Right forelimb (tissue), 1 donor: Measurements from ENCODE around the gene SMPD4.
A peak's percentile ranks its signal among the peaks of the same experiment; 100 is the strongest.
"Not testable (repeated sequence)": the region's sequence is repeated elsewhere in the genome, so short reads cannot be mapped to it uniquely, and the experiment has no call there.

Experiments
- DNase-seq: peaks from one replicate; pipeline ENCODE4 v3.0.0-alpha.2; 2018

The SMPD4 gene

DNA sequence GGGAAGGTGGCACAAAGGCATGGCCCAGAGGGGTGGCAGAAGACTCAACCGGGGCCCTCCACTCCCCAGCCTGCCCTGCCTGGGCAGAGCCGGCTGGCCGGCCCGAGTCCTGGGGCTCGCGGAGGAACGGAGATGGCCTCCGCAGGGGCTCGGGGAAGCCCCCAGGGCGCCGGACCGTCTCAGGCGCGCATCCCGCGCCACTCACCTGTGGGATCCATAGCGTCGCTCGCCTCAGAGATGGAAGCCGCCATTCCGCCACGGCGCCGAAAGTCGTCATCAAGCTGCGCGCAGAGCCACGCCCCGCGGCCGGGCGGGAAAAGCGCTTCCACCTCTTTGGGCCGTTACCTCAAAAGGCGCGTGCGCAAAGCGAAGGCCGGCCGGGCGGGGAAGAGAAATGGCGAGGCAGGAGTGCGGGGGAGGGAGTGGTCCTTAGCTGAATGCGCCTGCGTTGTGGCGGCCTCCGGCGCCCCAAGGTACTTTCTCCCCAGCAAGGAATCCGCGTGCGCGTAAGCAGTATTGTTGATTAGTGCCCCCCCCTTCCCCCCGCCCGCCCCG lies at the start of gene SMPD4:
Gene SMPD4 (minus strand): TSS at position 278 of the 555 bp plus-strand sequence. CDS start 5,010 bp downstream, outside the sequence.
- DNase-seq: peak; percentile 99

DNA sequence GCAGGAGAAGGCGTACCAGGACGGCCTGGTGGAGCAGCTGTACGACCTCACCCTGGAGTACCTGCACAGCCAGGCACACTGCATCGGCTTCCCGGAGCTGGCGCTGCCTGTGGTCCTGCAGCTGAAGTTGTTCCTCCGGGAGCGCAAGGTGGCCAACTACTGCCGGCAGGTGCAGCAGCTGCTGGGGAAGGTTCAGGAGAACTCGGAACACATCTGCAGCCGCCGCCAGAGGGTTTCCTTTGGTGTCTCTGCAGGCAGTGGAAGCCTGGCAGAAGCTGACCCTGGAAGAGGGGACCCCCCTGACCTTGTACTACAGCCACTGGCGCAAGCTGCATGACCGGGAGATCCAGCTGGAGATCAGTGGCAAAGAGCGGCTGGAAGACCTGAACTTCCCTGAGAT lies 49.5 kb upstream of the SMPD4 start:
- DNase-seq: not testable (repeated sequence)

DNA sequence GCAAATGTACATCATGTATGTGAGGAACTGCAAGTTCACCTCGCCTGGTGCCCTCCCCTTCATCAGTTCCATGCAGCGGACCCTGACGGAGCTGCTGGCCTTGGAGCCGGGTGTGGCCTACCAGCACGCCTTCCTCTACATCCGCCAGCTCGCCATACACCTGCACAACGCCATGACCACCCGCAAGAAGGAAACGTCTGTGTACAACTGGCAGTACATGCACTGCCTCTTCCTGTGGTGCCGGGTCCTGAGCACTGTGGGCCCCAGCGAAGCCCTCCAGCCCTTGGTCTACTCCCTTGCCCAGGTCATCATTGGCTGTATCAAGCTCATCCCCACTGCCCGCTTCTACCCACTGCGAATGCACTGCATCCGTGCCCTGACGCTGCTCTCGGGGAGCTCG lies 49.0 kb upstream of the SMPD4 start:
- not testable (repeated sequence) for DNase-seq

GRCh38 chr2:130229161-130229510 lies 47.7 kb upstream of the SMPD4 start:
- not testable (repeated sequence) for DNase-seq

DNA sequence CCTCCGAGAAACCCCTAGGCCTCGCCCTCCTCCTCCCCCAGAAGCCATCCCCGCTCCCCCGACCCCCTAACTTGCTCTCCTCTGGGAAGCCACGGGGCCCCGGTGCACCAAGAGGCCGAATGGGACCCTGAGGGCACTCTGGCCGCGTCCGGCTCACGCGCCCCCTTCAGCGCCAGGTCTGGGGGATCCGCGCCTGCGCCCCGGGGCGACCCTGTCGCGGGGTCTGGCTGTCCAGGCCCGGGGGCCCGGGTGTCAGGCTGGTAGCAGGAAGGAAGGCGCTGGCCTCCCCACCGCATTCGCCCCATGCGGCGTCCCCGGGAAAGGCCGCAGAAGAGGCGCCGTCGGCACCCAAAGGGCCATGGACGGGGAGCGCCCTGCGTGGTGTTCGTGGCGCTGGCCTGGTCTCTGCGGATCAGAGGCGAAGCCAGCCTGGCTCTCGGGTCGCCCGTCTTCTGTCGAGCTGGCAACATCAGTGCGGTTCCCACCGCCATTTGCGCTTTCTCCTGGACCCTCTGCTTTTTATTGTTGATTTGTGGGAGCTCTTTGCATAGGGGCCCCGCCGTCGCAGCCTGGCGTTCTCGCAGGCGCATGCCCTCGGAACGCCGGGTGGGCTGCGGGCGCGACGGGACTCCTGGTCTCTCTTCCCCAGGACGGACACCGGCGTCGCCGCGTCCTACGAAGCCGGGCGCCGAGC lies 47.2 kb upstream of the SMPD4 start:
- not testable (repeated sequence) for DNase-seq

DNA sequence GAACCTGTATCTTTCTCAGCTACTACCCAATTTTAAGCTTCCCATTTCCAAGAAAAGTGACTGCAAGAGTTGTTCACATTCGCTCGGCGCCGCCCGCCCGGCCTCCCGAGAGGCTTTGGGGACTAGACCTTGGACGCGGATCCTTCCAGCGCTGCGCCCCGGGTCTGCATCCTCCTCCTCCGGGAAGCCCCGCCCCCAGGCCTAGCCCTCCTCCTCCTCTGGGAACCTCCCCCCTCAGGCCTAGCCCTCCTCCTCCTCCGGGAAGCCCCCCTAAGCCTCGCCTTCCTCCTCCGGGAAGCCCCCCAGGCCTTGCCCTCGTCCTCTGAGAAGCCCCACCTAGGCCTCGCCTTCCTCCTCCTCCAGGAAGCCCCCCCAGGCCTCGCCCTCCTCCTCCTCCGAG lies 46.6 kb upstream of the SMPD4 start:
- DNase-seq: not testable (repeated sequence)

GRCh38 chr2:130222523-130222922 lies 41.1 kb upstream of the SMPD4 start:
- DNase-seq: not testable (repeated sequence)

DNA sequence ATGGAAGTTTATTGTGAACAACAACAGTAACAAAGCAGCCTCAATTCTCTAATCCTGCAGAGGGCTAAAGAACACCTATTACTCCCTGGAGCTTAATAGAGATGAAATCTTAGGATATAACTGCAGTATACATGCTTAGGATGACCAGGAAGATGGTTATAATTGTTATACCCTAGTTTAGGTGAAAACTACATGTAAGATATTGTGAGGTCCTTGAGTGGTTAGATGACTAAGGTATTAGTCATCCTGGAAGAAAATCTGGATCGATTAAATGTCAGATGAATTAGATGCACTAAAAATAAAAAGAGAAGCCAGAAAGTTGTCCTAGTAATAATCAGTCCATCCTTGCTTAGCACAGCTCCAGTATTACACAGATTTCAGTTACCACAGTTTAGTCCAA lies 39.1 kb upstream of the SMPD4 start:
- DNase-seq: not testable (repeated sequence)

- DNase-seq: not testable (repeated sequence)
These were observed 37.7 kb upstream of the SMPD4 start for GRCh38 chr2:130219147-130219546.

- DNase-seq: not testable (repeated sequence)
These were observed 25.6 kb upstream of the SMPD4 start for GRCh38 chr2:130207051-130207450.

DNA sequence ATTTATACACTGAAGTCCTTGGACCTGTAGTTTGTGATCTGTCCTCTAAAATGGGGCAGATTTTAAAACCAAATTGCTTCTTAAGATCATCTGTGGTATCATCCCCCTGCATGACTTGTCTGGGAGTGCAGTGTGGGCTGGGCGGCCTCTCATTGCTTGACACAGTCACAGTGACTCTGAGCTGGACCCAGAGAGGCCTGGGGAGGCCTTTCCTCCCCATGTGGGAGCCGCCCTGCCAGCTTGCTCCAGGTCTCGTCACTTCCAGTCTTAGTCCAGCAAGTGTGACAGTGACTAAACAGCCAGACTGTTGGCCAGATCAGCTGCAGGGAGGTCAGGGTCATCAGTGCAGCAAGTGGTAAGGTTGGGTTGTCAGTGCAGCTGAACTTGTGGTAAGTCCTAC lies 21.7 kb upstream of the SMPD4 start:
- DNase-seq: not testable (repeated sequence)

- not testable (repeated sequence) for DNase-seq
These were observed 21.1 kb upstream of the SMPD4 start for GRCh38 chr2:130202518-130202917.

- no peak for DNase-seq
These were observed 16.9 kb upstream of the SMPD4 start, which contains the start of gene TUBA3E for GRCh38 chr2:130198343-130198742. Gene TUBA3E (minus strand): TSS chr2:130198439. CDS start chr2:130198360, 79 bp downstream.

DNA sequence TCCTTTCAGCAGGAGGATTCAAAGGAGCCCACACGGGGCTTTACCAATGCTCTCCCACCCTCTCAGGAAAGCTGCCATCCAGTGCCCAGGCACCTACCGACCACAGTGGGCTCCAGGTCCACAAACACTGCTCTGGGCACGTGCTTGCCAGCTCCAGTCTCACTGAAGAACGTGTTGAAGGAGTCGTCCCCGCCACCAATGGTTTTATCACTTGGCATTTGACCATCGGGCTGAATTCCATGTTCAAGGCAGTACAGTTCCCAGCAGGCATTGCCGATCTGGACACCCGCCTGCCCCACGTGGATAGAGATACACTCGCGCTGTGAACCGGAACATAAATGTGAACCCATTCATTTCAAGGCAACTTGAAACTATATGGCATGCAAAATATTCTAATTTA lies 14.7 kb upstream of the SMPD4 start:
- DNase-seq: not testable (repeated sequence)

- DNase-seq: not testable (repeated sequence)
These were observed 13.8 kb upstream of the SMPD4 start for GRCh38 chr2:130195089-130195635.

DNA sequence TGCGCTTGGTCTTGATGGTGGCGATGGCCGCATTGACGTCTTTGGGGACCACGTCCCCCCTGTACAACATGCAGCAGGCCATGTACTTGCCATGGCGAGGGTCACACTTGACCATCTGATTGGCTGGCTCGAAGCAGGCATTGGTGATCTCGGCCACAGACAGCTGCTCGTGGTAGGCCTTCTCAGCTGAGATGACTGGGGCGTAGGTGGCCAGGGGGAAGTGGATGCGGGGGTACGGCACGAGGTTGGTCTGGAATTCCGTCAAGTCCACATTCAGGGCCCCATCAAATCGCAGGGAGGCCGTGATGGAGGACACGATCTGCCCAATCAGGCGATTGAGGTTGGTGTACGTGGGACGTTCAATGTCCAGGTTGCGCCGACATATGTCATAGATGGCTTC lies 12.4 kb upstream of the SMPD4 start:
- not testable (repeated sequence) for DNase-seq

DNA sequence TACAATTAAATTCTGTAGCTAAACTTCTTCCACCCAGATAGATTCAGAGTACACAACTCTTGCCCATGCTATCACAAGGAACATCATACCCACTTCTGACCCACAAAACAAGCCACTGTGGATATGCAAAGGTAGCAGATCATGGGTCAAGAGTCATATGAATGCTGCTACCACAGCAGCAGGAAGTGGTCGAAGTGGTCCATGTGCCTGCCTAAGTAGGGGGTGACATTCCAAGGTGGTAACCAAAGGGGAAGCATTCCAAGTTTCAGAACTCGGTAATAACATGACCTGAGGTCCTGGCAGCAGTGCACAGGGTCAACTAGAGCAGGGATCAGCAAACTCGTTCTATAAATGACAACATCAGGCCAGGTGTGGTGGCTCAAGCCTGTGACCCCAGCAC lies 11.0 kb upstream of the SMPD4 start:
- DNase-seq: not testable (repeated sequence)

- DNase-seq: not testable (repeated sequence)
These were observed 9.9 kb upstream of the SMPD4 start for GRCh38 chr2:130191319-130191718.

DNA sequence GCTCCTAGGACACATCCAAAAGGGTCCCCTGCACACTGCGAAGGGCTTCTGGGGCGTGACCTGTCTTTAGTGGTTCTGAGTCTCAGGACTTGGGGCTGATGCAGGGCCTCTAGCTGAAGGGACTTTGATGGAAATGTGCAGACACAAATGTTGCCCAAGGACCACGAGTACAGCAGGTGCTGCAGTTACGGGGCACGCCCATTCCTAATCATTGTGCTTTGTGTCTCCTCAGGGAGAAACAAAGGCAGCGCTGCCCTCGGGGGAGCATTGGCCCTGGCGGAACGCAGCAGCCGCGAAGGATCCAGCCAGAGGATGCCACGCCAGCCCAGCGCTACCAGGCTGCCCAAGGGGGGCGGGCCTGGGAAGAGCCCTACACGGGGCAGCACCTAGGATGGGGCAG lies 8.8 kb upstream of the SMPD4 start:
- DNase-seq: no peak

DNA sequence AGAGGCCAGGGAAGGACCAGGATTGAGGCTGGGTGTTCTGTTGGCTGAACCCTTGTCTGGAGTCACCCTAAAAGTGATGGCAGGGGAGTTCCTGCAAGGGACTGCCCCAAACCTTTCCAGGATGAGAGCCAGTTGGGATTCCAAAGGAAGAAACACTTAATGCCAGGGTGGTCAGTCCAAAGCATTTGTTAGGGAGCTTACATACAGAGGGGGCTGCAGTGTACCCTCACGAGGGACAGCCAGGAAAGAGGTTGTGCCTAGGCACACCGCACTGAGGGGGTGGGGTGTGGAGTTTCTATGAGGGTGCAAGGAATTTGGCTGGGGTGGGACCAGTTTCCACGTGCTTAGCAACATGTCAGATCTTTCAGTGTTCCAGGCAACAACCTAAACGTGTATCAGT lies 7.6 kb upstream of the SMPD4 start:
- DNase-seq: not testable (repeated sequence)

DNA sequence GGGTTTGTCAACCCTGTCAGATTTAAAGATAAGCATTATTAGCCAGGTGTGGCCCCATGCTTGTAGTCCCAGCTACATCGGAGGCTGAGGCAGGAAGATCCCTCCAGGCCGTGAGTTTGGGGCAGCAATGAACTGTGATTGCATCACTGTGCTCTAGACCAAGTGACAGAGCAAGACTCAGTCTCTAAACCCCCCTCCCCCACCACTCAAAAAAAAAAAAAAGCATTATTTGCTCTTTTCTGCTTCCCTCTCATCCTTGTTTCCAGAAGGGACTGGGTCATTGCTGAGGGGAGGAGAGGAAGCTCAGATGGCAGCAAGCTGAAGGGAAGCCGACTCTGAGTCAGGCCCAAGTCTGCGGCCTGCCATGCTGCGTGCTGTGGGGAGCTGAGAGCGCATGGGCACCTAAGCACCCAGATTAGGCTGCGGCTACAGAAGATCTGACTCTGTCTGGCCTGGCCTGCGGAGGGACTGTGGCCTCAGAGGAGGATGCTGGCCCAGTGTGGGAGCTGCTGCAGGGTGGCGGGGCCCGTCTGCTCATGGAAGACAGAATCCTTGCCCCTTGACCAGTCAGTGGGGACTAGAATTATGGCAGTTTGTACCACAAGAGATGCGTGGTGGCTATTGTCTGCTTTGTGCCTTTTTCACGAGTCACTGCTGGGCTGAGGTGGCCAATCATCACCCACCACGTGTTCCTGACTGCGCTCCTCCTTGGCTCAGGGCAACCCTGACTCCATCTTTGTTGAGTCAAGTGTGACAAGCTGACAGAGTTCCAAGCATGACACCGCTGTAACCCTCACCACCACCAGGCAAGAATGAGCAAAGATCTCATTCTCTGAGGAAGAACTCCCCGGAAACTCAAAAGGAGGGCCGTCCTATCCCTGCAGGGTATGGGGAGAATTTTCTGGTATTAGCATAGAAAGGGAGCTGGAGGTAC lies 6.7 kb upstream of the SMPD4 start:
- not testable (repeated sequence) for DNase-seq

DNA sequence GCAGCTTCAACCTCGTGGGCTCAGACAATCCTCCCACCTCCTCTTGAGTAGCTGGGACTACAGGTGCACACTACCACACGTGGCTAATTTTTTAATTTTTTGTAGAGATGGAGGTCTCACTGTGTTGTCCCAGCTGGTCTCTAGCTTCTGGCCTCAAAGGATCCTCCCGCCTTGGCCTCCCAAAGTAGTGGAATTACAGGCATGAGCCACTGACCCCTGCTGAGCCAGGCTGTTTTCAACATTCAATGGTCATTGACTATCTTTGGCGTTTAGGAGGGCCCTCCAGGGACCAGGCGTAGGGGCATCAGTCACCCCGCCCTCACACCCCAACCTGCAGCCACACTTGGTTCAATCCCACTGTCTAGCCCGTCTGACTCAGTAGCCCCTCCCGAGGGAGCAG lies 5.9 kb upstream of the SMPD4 start:
- no peak for DNase-seq

DNA sequence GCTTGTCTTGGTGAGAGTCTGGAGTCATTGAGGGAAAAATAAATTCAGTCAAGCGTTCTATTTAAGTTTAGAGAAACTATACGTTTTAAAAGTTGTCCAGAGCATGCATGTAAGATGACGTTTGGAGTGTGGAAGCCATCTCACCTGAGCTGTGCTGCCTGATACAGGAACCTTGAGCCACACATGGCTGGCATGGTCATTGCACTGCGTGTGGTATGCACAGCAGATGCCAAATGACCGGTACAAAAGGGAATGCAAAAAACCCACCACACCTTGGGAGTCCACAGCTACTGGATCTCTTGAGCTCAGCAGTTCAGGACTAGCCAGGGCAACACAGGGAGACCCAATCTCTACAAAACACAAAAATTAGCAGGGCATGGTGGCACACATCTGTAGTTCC lies 5.0 kb upstream of the SMPD4 start:
- DNase-seq: no peak
